Prostate gland (tissue), 2 donors: ENCODE data around the gene TRNAU1AP.

ENCODE experiments used
- POLR2A ChIP-seq: fragments of 450-650 bp; IDR thresholded peaks from one replicate; pipeline ENCODE4 v1.6.1; 2016; ENCODE audit warnings: antibody characterized with exemption, mild to moderate bottlenecking
- POLR2AphosphoS5 ChIP-seq: sonication (generic); formaldehyde crosslinking; IDR thresholded peaks from one replicate; pipeline ENCODE4 v1.6.1; 2017; ENCODE audit warnings: antibody characterized with exemption
- TF ChIP-seq, protein P1 (sequence below), 4 experiments: fragments of 200-600 bp in 2 of 4; fragments of 450-650 bp in 2 of 4; sonication (generic) in 2 of 4; IDR thresholded peaks; 1 replicate in 3 of 4; 2 replicates in 1 of 4; pipeline ENCODE4 v1.5.1; 2016 to 2019; ENCODE audit warnings: antibody characterized with exemption in 4 of 4, mild to moderate bottlenecking in 2 of 4, moderate library complexity in 2 of 4

GRCh38 chr1:28512058-28512611, 40.8 kb upstream of the TRNAU1AP start:
- no peak for TF ChIP-seq POLR2A
- TF ChIP-seq, protein P1, sequence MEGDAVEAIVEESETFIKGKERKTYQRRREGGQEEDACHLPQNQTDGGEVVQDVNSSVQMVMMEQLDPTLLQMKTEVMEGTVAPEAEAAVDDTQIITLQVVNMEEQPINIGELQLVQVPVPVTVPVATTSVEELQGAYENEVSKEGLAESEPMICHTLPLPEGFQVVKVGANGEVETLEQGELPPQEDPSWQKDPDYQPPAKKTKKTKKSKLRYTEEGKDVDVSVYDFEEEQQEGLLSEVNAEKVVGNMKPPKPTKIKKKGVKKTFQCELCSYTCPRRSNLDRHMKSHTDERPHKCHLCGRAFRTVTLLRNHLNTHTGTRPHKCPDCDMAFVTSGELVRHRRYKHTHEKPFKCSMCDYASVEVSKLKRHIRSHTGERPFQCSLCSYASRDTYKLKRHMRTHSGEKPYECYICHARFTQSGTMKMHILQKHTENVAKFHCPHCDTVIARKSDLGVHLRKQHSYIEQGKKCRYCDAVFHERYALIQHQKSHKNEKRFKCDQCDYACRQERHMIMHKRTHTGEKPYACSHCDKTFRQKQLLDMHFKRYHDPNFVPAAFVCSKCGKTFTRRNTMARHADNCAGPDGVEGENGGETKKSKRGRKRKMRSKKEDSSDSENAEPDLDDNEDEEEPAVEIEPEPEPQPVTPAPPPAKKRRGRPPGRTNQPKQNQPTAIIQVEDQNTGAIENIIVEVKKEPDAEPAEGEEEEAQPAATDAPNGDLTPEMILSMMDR (IDR thresholded peaks at IDR 0.05): no peak
- TF ChIP-seq POLR2AphosphoS5: no peak
